DND-41 (cell line): ENCODE measurements around the gene EML3.

Source experiments
- ATAC-seq: fragments of 200-7000 bp; cut with Tn5 transposase; 3 replicates; pipeline ENCODE4 v1.9.1; 2021; ENCODE audit warnings: low read depth; ENCODE audit not compliant: insufficient read depth
- DNase-seq: peaks from one replicate; pipeline ENCODE4 v3.0.0-alpha.2; 2020
- H2AFZ ChIP-seq: 2 replicates; pipeline ENCODE4 v1.6.0; 2012; ENCODE audit warnings: low read depth, low read length
- H3K27ac ChIP-seq: 2 replicates; pipeline ENCODE4 v1.5.1; 2012; ENCODE audit warnings: low read length, inconsistent platforms
- H3K27me3 ChIP-seq: fragments of 200-600 bp; sonication (generic); 2 replicates; pipeline ENCODE4 v1.6.0; 2012; ENCODE audit warnings: low read length, mild to moderate bottlenecking, inconsistent platforms; ENCODE audit not compliant: insufficient read depth, poor library complexity
- H3K36me3 ChIP-seq: 2 replicates; pipeline ENCODE4 v1.5.1; 2012; ENCODE audit warnings: low read length, inconsistent platforms; ENCODE audit not compliant: insufficient read depth
- H3K4me1 ChIP-seq: 2 replicates; pipeline ENCODE4 v1.5.1; 2012; ENCODE audit warnings: mild to moderate bottlenecking, low read length; ENCODE audit not compliant: insufficient read depth
- H3K4me2 ChIP-seq: 2 replicates; pipeline ENCODE4 v1.6.0; 2012; ENCODE audit warnings: mild to moderate bottlenecking, moderate library complexity, low read length, inconsistent platforms; ENCODE audit not compliant: insufficient read depth
- H3K4me3 ChIP-seq, 2 experiments: fragments of 200-600 bp in 1 of 2; shearing (Covaris generic) in 1 of 2; 2 replicates each; pipeline ENCODE4 v1.5.1; 2012 to 2016; ENCODE audit warnings: inconsistent platforms in 2 of 2, low read length in 2 of 2, mild to moderate bottlenecking in 2 of 2, low read depth in 1 of 2, moderate library complexity in 1 of 2
- H3K79me2 ChIP-seq: 2 replicates; pipeline ENCODE4 v1.6.0; 2012; ENCODE audit warnings: low read length, inconsistent platforms; ENCODE audit not compliant: insufficient read depth
- H3K9ac ChIP-seq: 2 replicates; pipeline ENCODE4 v1.6.0; 2012; ENCODE audit warnings: low read depth, mild to moderate bottlenecking, inconsistent platforms, low read length, moderate library complexity
- H3K9me3 ChIP-seq: 2 replicates; pipeline ENCODE4 v1.5.1; 2012; ENCODE audit warnings: low read length, moderate library complexity, mild to moderate bottlenecking, inconsistent platforms; ENCODE audit not compliant: insufficient read depth, severe bottlenecking
- H4K20me1 ChIP-seq: 2 replicates; pipeline ENCODE4 v1.6.0; 2012; ENCODE audit warnings: low read length; ENCODE audit not compliant: insufficient read depth
- EZH2 ChIP-seq: IDR thresholded peaks from 3 replicates; pipeline ENCODE4 v1.6.1; 2012; ENCODE audit warnings: borderline replicate concordance, low read depth, mild to moderate bottlenecking, moderate library complexity, low read length, inconsistent platforms; ENCODE audit not compliant: severe bottlenecking
- TF ChIP-seq, protein P1 (sequence below): IDR thresholded peaks from 2 replicates; pipeline ENCODE4 v1.5.1; 2012; ENCODE audit warnings: borderline replicate concordance, low read length, moderate library complexity, mild to moderate bottlenecking; ENCODE audit not compliant: poor library complexity, severe bottlenecking; ENCODE audit errors: extremely low read depth

The EML3 gene

DNA sequence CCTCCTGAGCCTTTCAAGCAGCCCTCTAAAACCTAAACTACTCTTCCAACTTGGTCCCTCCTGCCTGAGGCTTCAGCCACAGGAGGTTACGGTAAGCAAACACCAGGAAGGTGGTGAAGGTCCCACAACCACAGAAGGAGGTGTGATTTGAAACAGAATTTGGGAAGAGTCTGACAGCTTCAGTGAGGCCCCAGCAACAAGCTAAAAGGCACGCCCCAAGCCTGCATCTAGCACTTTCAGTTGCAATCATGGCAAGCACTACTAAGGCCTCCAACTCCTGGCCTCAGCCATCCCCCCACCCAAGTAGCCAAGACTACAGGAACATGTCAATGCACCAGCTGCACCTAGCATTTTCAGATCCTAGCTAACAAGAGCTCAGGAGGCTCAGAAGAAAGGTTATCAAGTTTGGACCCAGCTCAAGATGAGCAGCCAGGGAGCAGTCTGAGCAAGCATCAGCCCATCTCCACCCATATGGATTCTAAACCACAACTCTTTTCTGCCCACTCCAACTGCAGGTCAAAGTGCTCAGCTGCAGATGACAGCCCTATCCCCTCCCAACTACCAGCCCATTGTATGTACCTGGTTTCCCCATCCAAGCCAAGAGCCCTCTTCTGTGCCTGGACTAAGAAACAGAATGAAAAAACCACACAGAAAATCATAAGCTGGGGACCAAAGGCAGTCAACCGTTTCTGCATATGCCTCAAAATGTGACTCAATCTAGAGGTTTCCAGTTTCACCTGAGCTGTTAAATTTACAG is 55.5 kb downstream of the EML3 start:
- ATAC-seq: peak; percentile 41
- H3K79me2 ChIP-seq: peaks cover 6% of the 10 kb centered on the region; the same call in 1 of the 2 replicates
- peaks cover 43% of the 10 kb centered on the region for H3K36me3 ChIP-seq
- peak overlapping the region; percentile 59 for H3K4me2 ChIP-seq
- no peaks in the 10 kb centered on the region for H3K9me3 ChIP-seq
- H2AFZ ChIP-seq: no peak overlapping the region
- TF ChIP-seq EZH2: no peak
- TF ChIP-seq, protein P1, sequence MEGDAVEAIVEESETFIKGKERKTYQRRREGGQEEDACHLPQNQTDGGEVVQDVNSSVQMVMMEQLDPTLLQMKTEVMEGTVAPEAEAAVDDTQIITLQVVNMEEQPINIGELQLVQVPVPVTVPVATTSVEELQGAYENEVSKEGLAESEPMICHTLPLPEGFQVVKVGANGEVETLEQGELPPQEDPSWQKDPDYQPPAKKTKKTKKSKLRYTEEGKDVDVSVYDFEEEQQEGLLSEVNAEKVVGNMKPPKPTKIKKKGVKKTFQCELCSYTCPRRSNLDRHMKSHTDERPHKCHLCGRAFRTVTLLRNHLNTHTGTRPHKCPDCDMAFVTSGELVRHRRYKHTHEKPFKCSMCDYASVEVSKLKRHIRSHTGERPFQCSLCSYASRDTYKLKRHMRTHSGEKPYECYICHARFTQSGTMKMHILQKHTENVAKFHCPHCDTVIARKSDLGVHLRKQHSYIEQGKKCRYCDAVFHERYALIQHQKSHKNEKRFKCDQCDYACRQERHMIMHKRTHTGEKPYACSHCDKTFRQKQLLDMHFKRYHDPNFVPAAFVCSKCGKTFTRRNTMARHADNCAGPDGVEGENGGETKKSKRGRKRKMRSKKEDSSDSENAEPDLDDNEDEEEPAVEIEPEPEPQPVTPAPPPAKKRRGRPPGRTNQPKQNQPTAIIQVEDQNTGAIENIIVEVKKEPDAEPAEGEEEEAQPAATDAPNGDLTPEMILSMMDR: no peak
- peaks cover 79% of the 10 kb centered on the region for H3K4me1 ChIP-seq
- DNase-seq: peak; percentile 72
- H4K20me1 ChIP-seq: peaks cover 39% of the 10 kb centered on the region
- H3K9ac ChIP-seq: peak overlapping the region; percentile 46
- peak overlapping the region; percentile 92 for H3K27ac ChIP-seq
- H3K27me3 ChIP-seq: no peaks in the 10 kb centered on the region
- no peak overlapping the region for H3K4me3 ChIP-seq

DNA sequence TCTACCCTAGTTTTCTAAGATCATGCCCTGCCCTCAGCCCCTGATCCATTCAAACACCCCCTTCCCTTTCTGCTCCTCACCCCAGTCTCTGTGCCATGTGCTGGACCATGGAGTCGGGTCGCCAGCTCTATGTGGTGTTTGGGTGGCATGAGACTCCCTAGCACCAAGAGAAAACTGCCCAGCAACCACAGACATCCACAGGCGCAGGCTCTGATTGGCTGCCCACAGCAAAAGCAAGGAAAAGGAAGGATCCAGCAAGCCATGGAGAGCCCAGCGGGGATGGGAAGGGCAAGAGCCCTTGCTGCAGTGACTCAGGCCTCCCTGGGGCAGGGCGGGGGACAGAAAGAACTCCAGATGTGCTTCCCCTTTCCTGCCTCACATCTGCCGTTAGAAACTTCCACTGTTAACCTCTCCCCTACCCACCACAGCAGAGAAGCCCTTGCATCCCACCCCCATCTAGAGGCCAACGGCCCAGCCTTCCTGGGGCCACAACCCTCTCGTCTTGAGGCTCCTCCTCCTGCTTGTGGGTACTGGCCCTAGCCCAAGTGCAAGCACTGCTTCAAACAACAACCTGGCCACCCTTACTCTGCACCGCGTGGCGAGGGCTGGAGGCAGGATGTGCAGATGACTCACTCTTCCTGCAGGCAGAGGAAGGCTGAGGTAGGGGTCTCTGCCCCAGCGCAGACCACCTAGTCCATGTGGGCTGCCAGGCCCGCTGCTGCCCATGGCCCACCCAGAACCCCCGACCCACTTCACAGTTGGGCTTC is 56.3 kb downstream of the EML3 start:
- Histone ChIP-seq H2AFZ (no peak overlapping the region), H3K4me3 (peak overlapping the region in 1 of 2 experiments; percentile 42; a peak in 2 of 4 replicates), H3K9ac (peak overlapping the region; percentile 46), H3K27ac (peak overlapping the region; percentile 92), H3K79me2 (peaks cover 6% of the 10 kb centered on the region; the same call in 1 of the 2 replicates), H3K4me2 (peak overlapping the region; percentile 59), H3K36me3 (peaks cover 36% of the 10 kb centered on the region), H4K20me1 (peaks cover 39% of the 10 kb centered on the region), H3K27me3 (no peaks in the 10 kb centered on the region), H3K9me3 (no peaks in the 10 kb centered on the region), H3K4me1 (peaks cover 76% of the 10 kb centered on the region)
- DNase-seq (peak; percentile 95), ATAC-seq (peak; percentile 89)
- TF ChIP-seq, protein P1: peak; percentile 30
- TF ChIP-seq EZH2: no peak

DNA sequence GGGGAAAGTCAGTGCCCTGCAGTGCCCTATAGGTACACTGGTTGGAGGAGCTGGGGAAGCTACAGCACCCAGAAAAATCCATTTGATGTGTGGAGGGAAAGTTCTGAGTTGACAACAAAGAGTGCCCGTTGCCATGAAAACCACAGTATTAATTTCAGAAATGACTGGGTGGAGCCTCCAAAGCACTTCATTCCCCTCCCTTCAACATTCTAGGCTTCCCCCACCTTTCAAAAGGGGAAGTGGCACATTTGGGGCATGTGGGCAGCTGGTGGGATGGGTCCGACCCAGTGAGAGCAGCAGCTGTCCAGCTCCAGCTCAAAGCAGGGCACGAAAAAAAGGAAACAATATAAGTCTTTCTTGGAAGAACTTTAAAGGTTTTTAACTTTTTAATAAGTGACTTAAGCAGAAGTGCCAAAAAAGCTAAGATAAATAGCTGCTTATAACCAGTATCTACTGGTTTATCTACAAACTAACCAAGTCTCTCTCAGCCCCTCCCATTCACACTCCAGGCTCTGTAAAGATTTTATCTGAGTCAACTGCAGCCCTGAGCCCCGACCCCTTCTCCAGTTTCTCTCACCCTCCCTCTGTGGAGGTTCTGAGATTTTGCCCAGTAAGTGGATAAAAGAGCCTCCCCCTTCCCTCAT is 57.0 kb downstream of the EML3 start:
- peak overlapping the region; percentile 46 for H3K9ac ChIP-seq
- peak overlapping the region in 1 of 2 experiments; percentile 42; a peak in 2 of 4 replicates for H3K4me3 ChIP-seq
- H3K4me2 ChIP-seq: peak overlapping the region; percentile 59
- peaks cover 3% of the 10 kb centered on the region; the same call in 1 of the 2 replicates for H3K79me2 ChIP-seq
- TF ChIP-seq EZH2: no peak
- TF ChIP-seq, protein P1: no peak
- H2AFZ ChIP-seq: no peak overlapping the region
- peaks cover 30% of the 10 kb centered on the region for H3K36me3 ChIP-seq
- no peaks in the 10 kb centered on the region for H3K27me3 ChIP-seq
- ATAC-seq (peak; percentile 27), DNase-seq (peak; percentile 62)
- H3K9me3 ChIP-seq: no peaks in the 10 kb centered on the region
- H3K27ac ChIP-seq: peak overlapping the region; percentile 92
- H4K20me1 ChIP-seq: peaks cover 35% of the 10 kb centered on the region
- H3K4me1 ChIP-seq: peaks cover 71% of the 10 kb centered on the region
